OCI-LY1 (cell line): ENCODE data around the gene PTTG1IP2.

Experiments used
- H2AFZ ChIP-seq: fragments of 200-600 bp; sonication (generic), shearing (Covaris generic); 2 replicates; pipeline ENCODE4 v1.6.0; 2014; ENCODE audit warnings: antibody characterized with exemption, mild to moderate bottlenecking, low read length
- H3F3A ChIP-seq: fragments of 200-600 bp; sonication (generic), shearing (Covaris generic); 2 replicates; pipeline ENCODE4 v1.6.0; 2014; ENCODE audit warnings: mild to moderate bottlenecking, antibody characterized with exemption, low read length, moderate library complexity; ENCODE audit not compliant: insufficient read depth
- H3K27ac ChIP-seq: fragments of 200-600 bp; sonication (generic); 2 replicates; pipeline ENCODE4 v1.5.1; 2014; ENCODE audit warnings: low read length, mixed run types, mild to moderate bottlenecking, low read depth; ENCODE audit not compliant: poor library complexity, severe bottlenecking
- H3K27me3 ChIP-seq: fragments of 200-600 bp; sonication (generic); 2 replicates; pipeline ENCODE4 v1.6.0; 2014; ENCODE audit warnings: antibody characterized with exemption, mild to moderate bottlenecking, low read length, moderate library complexity; ENCODE audit not compliant: insufficient read depth
- H3K36me3 ChIP-seq: fragments of 200-600 bp; sonication (generic); 2 replicates; pipeline ENCODE4 v1.6.1; 2014; ENCODE audit warnings: mild to moderate bottlenecking, antibody characterized with exemption, low read length, moderate library complexity, mixed read lengths; ENCODE audit not compliant: insufficient read depth
- H3K4me1 ChIP-seq: fragments of 200-600 bp; sonication (generic); 2 replicates; pipeline ENCODE4 v1.5.1; 2014; ENCODE audit warnings: mild to moderate bottlenecking, low read length, moderate library complexity; ENCODE audit not compliant: insufficient read depth, severe bottlenecking
- H3K4me2 ChIP-seq: fragments of 200-600 bp; sonication (generic), shearing (Covaris generic); 2 replicates; pipeline ENCODE4 v1.6.1; 2014; ENCODE audit warnings: low read length
- H3K4me3 ChIP-seq: fragments of 200-600 bp; sonication (generic); 2 replicates; pipeline ENCODE4 v1.5.1; 2014; ENCODE audit warnings: low read length, low read depth, mild to moderate bottlenecking, mixed read lengths; ENCODE audit not compliant: poor library complexity, severe bottlenecking
- H3K79me2 ChIP-seq: fragments of 200-600 bp; shearing (Covaris generic); 2 replicates; pipeline ENCODE4 v1.6.1; 2016; ENCODE audit warnings: mixed run types, low read length, mixed read lengths; ENCODE audit not compliant: insufficient read depth
- H3K9ac ChIP-seq: fragments of 200-600 bp; sonication (generic), shearing (Covaris generic); 2 replicates; pipeline ENCODE4 v1.6.1; 2014; ENCODE audit warnings: mild to moderate bottlenecking, low read length, mixed read lengths
- H3K9me2 ChIP-seq: fragments of 200-600 bp; sonication (generic), shearing (Covaris generic); 2 replicates; pipeline ENCODE4 v1.6.1; 2014; ENCODE audit warnings: low read depth, mild to moderate bottlenecking, low read length, mixed read lengths
- H3K9me3 ChIP-seq: fragments of 200-600 bp; shearing (Covaris generic); 2 replicates; pipeline ENCODE4 v1.6.1; 2014; ENCODE audit warnings: low read length, mixed read lengths
- H4K20me1 ChIP-seq: fragments of 200-600 bp; sonication (generic), shearing (Covaris generic); 2 replicates; pipeline ENCODE4 v1.6.0; 2016; ENCODE audit warnings: mild to moderate bottlenecking, low read length; ENCODE audit not compliant: insufficient read depth
- EZH2 ChIP-seq: fragments of 200-600 bp; sonication (generic), shearing (Covaris generic); IDR thresholded peaks from 2 replicates; pipeline ENCODE4 v1.8.0; 2017; ENCODE audit warnings: borderline replicate concordance, mixed run types, mild to moderate bottlenecking, antibody characterized with exemption, low read length, moderate library complexity, mixed read lengths
- TF ChIP-seq, protein P1 (sequence below): fragments of 200-600 bp; sonication (generic), shearing (Covaris generic); IDR thresholded peaks from 2 replicates; pipeline ENCODE4 v1.5.1; 2017; ENCODE audit warnings: mild to moderate bottlenecking, antibody characterized with exemption, low read length, moderate library complexity, mixed read lengths

PTTG1IP2 gene

GRCh38 chr7:90425376-90425775 lies 44.1 kb upstream of the PTTG1IP2 start:
- Histone ChIP-seq H4K20me1 (no peaks in the 10 kb centered on the region), H3K4me2 (no peak overlapping the region), H2AFZ (no peak overlapping the region), H3K9me3 (no peaks in the 10 kb centered on the region), H3K9me2 (no peaks in the 10 kb centered on the region), H3K4me3 (no peak overlapping the region), H3F3A (no peaks in the 10 kb centered on the region), H3K36me3 (no peaks in the 10 kb centered on the region), H3K79me2 (no peaks in the 10 kb centered on the region), H3K9ac (no peak overlapping the region), H3K27ac (no peak overlapping the region), H3K27me3 (no peaks in the 10 kb centered on the region), H3K4me1 (no peaks in the 10 kb centered on the region)
- TF ChIP-seq, protein P1, sequence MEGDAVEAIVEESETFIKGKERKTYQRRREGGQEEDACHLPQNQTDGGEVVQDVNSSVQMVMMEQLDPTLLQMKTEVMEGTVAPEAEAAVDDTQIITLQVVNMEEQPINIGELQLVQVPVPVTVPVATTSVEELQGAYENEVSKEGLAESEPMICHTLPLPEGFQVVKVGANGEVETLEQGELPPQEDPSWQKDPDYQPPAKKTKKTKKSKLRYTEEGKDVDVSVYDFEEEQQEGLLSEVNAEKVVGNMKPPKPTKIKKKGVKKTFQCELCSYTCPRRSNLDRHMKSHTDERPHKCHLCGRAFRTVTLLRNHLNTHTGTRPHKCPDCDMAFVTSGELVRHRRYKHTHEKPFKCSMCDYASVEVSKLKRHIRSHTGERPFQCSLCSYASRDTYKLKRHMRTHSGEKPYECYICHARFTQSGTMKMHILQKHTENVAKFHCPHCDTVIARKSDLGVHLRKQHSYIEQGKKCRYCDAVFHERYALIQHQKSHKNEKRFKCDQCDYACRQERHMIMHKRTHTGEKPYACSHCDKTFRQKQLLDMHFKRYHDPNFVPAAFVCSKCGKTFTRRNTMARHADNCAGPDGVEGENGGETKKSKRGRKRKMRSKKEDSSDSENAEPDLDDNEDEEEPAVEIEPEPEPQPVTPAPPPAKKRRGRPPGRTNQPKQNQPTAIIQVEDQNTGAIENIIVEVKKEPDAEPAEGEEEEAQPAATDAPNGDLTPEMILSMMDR, result no peak
- TF ChIP-seq EZH2, result no peak

- H3K36me3 ChIP-seq, result no peaks in the 10 kb centered on the region
- H3K4me2 ChIP-seq, result no peak overlapping the region
- no peak overlapping the region for H3K9ac ChIP-seq
- peaks cover 13% of the 10 kb centered on the region; the same call in 1 of the 2 replicates for H3K9me3 ChIP-seq
- H3K4me1 ChIP-seq, result no peaks in the 10 kb centered on the region
- H3F3A ChIP-seq, result no peaks in the 10 kb centered on the region
- no peaks in the 10 kb centered on the region for H3K79me2 ChIP-seq
- H3K9me2 ChIP-seq, result no peaks in the 10 kb centered on the region
- H3K27me3 ChIP-seq, result no peaks in the 10 kb centered on the region
- TF ChIP-seq, protein P1, result no peak
- TF ChIP-seq EZH2, result no peak
- no peak overlapping the region for H3K4me3 ChIP-seq
- no peak overlapping the region for H3K27ac ChIP-seq
- no peaks in the 10 kb centered on the region for H4K20me1 ChIP-seq
- no peak overlapping the region for H2AFZ ChIP-seq
These were observed 38.6 kb upstream of the PTTG1IP2 start for GRCh38 chr7:90430614-90431460.

GRCh38 chr7:90432752-90433151 lies 36.7 kb upstream of the PTTG1IP2 start:
- H3F3A ChIP-seq, result no peaks in the 10 kb centered on the region
- H3K9ac ChIP-seq, result no peak overlapping the region
- no peak overlapping the region for H3K27ac ChIP-seq
- H3K4me1 ChIP-seq, result no peaks in the 10 kb centered on the region
- no peak for TF ChIP-seq EZH2
- TF ChIP-seq, protein P1, result no peak
- peaks cover 13% of the 10 kb centered on the region; the same call in 1 of the 2 replicates for H3K9me3 ChIP-seq
- H3K27me3 ChIP-seq, result no peaks in the 10 kb centered on the region
- no peak overlapping the region for H3K4me2 ChIP-seq
- no peak overlapping the region for H2AFZ ChIP-seq
- H4K20me1 ChIP-seq, result no peaks in the 10 kb centered on the region
- H3K9me2 ChIP-seq, result no peaks in the 10 kb centered on the region
- no peaks in the 10 kb centered on the region for H3K36me3 ChIP-seq
- no peaks in the 10 kb centered on the region for H3K79me2 ChIP-seq
- H3K4me3 ChIP-seq, result no peak overlapping the region
